A673 (cell line): ENCODE measurements around the gene TADA3.

Experiments
- EZH2 ChIP-seq: fragments of 200-600 bp; sonication (generic); IDR thresholded peaks from 2 replicates; pipeline ENCODE4 v1.6.1; 2017; ENCODE audit warnings: borderline replicate concordance, low read depth, mild to moderate bottlenecking, mixed read lengths, antibody characterized with exemption, low read length; ENCODE audit not compliant: poor library complexity, severe bottlenecking
- TF ChIP-seq, protein P1 (sequence below): fragments of 300-800, 200-600 bp; sonication (generic); conservative IDR thresholded peaks from 2 replicates; pipeline ENCODE4 v1.5.1; 2017; ENCODE audit warnings: low read depth, mild to moderate bottlenecking, antibody characterized with exemption, low read length, moderate library complexity, mixed read lengths

DNA sequence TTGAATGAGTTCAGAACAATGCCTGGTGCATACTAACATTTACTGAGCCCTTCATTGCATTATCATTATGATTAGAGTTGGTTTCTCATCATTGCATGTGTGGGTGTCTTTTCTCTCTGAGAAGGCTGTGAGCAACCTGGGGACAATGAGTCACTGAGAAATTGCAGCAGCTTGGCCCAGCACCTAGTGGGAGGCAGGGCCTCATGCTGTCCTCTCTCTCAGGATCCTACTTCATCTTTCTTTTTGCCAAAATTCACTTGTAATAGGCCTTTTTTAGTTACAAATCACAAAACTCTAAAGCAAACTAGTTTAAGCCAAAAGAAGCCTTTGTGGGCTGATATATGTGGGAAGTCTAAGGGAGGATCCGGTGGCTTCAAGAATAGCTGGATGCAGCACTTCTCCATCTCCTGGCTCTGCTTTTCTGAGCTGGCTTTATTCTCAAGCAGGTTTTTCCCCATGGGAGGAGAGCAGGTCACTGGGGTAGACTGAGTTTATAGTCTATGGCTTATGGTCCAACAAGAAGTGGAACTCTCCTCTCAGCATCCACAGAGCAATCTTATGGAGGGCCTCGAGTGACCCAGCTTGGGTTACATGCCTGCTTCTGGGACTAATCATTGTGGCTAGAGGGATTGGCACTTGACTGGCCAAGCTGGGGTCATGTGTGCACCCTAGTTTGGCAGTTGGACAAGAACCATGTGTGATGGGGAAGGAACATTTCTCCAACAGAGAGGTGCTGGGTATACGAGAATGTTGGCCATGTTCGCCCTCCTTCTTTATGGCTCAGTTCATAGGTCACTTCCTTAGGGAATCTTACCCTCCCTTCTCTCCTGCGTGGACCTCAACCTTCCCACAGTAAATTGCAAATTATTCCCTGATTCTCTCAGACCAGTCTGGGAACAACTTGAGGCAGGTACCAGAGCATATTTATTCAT, 13.9 kb downstream of the TADA3 start:
- TF ChIP-seq EZH2 = no peak
- TF ChIP-seq, protein P1, sequence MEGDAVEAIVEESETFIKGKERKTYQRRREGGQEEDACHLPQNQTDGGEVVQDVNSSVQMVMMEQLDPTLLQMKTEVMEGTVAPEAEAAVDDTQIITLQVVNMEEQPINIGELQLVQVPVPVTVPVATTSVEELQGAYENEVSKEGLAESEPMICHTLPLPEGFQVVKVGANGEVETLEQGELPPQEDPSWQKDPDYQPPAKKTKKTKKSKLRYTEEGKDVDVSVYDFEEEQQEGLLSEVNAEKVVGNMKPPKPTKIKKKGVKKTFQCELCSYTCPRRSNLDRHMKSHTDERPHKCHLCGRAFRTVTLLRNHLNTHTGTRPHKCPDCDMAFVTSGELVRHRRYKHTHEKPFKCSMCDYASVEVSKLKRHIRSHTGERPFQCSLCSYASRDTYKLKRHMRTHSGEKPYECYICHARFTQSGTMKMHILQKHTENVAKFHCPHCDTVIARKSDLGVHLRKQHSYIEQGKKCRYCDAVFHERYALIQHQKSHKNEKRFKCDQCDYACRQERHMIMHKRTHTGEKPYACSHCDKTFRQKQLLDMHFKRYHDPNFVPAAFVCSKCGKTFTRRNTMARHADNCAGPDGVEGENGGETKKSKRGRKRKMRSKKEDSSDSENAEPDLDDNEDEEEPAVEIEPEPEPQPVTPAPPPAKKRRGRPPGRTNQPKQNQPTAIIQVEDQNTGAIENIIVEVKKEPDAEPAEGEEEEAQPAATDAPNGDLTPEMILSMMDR = no peak
